Measurements from ENCODE around the gene XAB2.

DNA sequence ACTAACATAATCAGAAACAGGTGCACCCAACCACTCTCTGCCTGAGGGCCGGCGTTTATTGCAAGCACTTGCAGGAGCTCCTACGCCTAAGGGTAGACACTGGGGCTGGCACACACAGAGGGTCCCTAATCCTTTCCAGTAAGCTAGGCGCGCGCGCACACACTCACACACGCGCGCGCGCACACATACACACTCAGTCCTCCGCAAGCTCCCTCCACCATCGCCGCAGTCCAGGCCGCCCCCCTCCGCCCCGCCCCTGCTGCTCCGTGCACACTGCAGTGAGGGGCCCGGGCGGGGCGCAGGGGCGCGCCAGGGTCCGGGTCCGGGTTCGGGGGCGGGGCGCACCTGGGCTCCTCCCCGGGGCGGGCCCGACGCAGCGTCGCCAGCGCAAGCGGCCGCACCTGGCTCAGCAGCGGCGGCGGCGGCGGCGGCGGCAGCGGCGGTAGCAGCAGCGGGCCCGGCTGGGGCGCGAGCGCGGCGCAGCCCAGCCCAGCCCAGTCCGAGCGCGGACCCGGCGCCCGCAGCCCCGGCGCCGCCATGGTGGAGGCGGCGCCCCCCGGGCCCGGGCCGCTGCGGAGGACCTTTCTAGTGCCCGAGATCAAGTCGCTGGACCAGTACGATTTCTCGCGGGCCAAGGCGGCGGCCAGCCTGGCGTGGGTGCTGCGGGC is 33.7 kb downstream of the XAB2 start, which contains the start of gene CAMSAP3:
- TF ChIP-seq RAD21 (conservative IDR thresholded peaks at IDR 0.05) = peak; percentile 22
- TF ChIP-seq, protein P1, sequence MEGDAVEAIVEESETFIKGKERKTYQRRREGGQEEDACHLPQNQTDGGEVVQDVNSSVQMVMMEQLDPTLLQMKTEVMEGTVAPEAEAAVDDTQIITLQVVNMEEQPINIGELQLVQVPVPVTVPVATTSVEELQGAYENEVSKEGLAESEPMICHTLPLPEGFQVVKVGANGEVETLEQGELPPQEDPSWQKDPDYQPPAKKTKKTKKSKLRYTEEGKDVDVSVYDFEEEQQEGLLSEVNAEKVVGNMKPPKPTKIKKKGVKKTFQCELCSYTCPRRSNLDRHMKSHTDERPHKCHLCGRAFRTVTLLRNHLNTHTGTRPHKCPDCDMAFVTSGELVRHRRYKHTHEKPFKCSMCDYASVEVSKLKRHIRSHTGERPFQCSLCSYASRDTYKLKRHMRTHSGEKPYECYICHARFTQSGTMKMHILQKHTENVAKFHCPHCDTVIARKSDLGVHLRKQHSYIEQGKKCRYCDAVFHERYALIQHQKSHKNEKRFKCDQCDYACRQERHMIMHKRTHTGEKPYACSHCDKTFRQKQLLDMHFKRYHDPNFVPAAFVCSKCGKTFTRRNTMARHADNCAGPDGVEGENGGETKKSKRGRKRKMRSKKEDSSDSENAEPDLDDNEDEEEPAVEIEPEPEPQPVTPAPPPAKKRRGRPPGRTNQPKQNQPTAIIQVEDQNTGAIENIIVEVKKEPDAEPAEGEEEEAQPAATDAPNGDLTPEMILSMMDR (IDR thresholded peaks at IDR 0.05; ENCODE audit: poor library complexity, severe bottlenecking) = peak; percentile 29

All from neural cell (in vitro differentiated cells).